ENCODE measurements around the gene ZBTB49. TPM values are rescaled to one million over a fixed set of nuclear protein-coding genes. Genes with fewer than 3 reads are reported as not detected.

The ZBTB49 gene
- total RNA-seq (16.9 and 17.8 TPM in 2 replicates), polyA plus RNA-seq (4.2 and 7.0 TPM in 2 replicates), polyA minus RNA-seq (6.6 and 9.3 TPM in 2 replicates)
- 9.2 TPM for total RNA-seq (2013)

DNA sequence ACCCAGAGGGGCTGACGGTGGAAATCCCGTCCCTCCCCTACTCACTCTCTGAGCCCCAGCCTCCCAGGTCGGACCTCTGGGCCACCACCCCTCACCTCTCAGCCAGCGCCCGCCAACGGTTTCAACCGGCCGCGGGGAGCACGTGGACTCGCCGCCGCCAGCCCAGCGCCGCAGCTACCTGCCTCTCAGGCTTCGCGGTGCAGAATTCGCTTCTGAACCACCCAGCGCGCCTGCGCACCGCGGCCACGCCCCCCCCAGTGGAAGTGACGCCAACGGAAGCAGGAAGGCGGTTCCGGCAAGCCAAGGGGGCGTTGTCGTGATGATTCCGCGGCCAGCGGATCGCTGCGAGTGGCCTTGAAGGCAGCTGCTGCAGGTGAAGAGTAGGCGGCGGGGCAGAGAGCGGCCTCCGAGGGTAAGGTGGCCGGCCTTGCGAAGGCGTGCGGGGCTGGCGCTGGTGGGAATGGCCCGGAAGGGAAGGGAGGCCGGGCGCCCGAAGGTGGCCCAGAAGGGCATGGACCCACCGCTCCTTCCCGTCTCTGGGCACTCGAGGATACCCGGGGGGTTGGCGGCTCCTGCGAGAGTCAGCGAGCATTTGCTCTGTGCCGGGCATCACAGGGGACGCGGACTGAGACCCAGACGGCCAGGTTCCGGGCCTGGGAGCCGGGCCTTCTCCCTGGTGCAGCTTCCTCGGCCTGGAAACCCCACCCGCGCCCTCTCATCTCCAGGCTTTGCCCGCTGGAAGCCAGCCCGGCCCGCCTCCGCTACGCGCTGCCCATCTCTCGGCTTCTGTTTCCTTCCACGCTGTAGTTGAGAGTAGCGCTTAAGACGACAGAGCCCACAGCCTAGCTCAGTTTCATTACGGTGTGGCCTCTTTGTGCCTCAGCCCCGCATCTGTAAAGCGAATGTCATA, at the start of gene ZBTB49, which contains the start of gene LYAR:
ZBTB49 (plus strand) TSS at position 311 of the 910 bp plus-strand sequence. CDS start 9,695 bp downstream, outside the sequence.
LYAR (minus strand) TSS at position 214 of the 910 bp plus-strand sequence. CDS start 6,412 bp downstream, outside the sequence.
- POLR2A ChIA-PET = interaction anchor here (1.2 to 1.5 kb wide), 2 partner anchors 42 to 252 kb away, joined by 3 to 7 read pairs; partner anchors contain the start of genes STX18 and TMEM128
- H3K9me3 ChIP-seq (ENCODE audit: control extremely low read depth in 1 of 3, control insufficient read depth in 2 of 3, insufficient read depth in 1 of 3, low read length in 2 of 3) = peaks cover 0 to 3% (median 0%) of the 10 kb centered on the region in 3 donors
- CTCF ChIA-PET = interaction anchor here (1.1 kb wide), 1 partner anchor 30 kb away, joined by 5 read pairs; no protein-coding TSS in a partner anchor
- Mint-ChIP-seq H3K4me1 (peaks cover 46% of the 10 kb centered on the region), H3K9me3 (ENCODE audit: insufficient read depth) (no peaks in the 10 kb centered on the region), H3K27ac (peak within 1 kb of the TSS; percentile 92), H3K27me3 (no peaks in the 10 kb centered on the region), H3K4me3 (peak within 1 kb of the TSS; percentile 98)
- peak within 1 kb of the TSS; percentile 88 for H3K4me2 ChIP-seq (replicated peaks; ENCODE audit: low read depth, low read length, poor library complexity, severe bottlenecking)
- TF ChIP-seq, protein P1, sequence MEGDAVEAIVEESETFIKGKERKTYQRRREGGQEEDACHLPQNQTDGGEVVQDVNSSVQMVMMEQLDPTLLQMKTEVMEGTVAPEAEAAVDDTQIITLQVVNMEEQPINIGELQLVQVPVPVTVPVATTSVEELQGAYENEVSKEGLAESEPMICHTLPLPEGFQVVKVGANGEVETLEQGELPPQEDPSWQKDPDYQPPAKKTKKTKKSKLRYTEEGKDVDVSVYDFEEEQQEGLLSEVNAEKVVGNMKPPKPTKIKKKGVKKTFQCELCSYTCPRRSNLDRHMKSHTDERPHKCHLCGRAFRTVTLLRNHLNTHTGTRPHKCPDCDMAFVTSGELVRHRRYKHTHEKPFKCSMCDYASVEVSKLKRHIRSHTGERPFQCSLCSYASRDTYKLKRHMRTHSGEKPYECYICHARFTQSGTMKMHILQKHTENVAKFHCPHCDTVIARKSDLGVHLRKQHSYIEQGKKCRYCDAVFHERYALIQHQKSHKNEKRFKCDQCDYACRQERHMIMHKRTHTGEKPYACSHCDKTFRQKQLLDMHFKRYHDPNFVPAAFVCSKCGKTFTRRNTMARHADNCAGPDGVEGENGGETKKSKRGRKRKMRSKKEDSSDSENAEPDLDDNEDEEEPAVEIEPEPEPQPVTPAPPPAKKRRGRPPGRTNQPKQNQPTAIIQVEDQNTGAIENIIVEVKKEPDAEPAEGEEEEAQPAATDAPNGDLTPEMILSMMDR (IDR thresholded peaks at IDR 0.05) = no peak
- no peak for TF ChIP-seq EZH2 (IDR thresholded peaks at IDR 0.05; ENCODE audit: borderline replicate concordance, insufficient read depth, low read depth, low read length, poor library complexity, severe bottlenecking)
- H3K27ac ChIP-seq (ENCODE audit: low read length in 2 of 2) = peak within 1 kb of the TSS; percentile 47 to 76
- H3K4me3 ChIP-seq (ENCODE audit: control extremely low read depth in 1 of 5, extremely low read depth in 1 of 5, insufficient read depth in 1 of 5, low read depth in 2 of 5, low read length in 4 of 5) = peak within 1 kb of the TSS; percentile 63 to 88 (median 74)
- peaks cover 0 to 9% of the 10 kb centered on the region in 2 experiments for H3K36me3 ChIP-seq (replicated peaks in 1 of 2; ENCODE audit: control extremely low read depth in 1 of 2, control insufficient read depth in 1 of 2, extremely low read depth in 1 of 2, insufficient read depth in 2 of 2, low read length in 1 of 2)
- intact Hi-C loops (cut with micrococcal nuclease) = loop anchor here (1.0 to 10.0 kb wide), 5 partner anchors 38 to 755 kb away; partner anchors contain the start of genes LRPAP1, STX18 and TMEM128
- peaks cover 83% of the 10 kb centered on the region for H3K79me2 ChIP-seq (ENCODE audit: control insufficient read depth, insufficient read depth, low read length)
- under 1% methylated on average over 77 of the region's 77 CpGs for WGBS (ENCODE audit: insufficient coverage)
- DNase-seq (peak; percentile 93), ATAC-seq (ENCODE audit: low read depth) (peak; percentile 92)
- H3K4me1 ChIP-seq (ENCODE audit: control insufficient read depth in 2 of 2, insufficient read depth in 2 of 2, low read length in 2 of 2) = peaks cover 19 to 22% of the 10 kb centered on the region in 2 donors
- peak within 1 kb of the TSS; percentile 90 for H3K9ac ChIP-seq (ENCODE audit: low read length)
- H4K20me1 ChIP-seq (ENCODE audit: control insufficient read depth, insufficient read depth, low read length, poor library complexity, severe bottlenecking) = peaks cover 20% of the 10 kb centered on the region
- peak within 1 kb of the TSS; percentile 93 for H2AFZ ChIP-seq (ENCODE audit: insufficient read depth, low read depth, low read length, poor library complexity, severe bottlenecking)
- H3K27me3 ChIP-seq (replicated peaks in 1 of 4; ENCODE audit: control extremely low read depth in 1 of 4, control insufficient read depth in 3 of 4, insufficient read depth in 4 of 4, low read length in 3 of 4) = no peaks in the 10 kb centered on the region
